Epithelial cell of esophagus (primary cell): ENCODE results near the gene EXOC2.

Experiments
- DNase-seq: peaks from one replicate; pipeline ENCODE4 v3.0.0; 2010; ENCODE audit warnings: low read depth
- H3K4me3 ChIP-seq: 2 replicates; pipeline ENCODE4 v1.5.1; 2011; ENCODE audit warnings: mild to moderate bottlenecking, low read length, control low read depth
- TF ChIP-seq, protein P1 (sequence below): IDR thresholded peaks from 2 replicates; pipeline ENCODE4 v1.5.1; 2011; ENCODE audit warnings: low read depth, mild to moderate bottlenecking, low read length, control low read depth, inconsistent platforms; ENCODE audit not compliant: insufficient read depth; ENCODE audit errors: missing control alignments

The EXOC2 gene

DNA sequence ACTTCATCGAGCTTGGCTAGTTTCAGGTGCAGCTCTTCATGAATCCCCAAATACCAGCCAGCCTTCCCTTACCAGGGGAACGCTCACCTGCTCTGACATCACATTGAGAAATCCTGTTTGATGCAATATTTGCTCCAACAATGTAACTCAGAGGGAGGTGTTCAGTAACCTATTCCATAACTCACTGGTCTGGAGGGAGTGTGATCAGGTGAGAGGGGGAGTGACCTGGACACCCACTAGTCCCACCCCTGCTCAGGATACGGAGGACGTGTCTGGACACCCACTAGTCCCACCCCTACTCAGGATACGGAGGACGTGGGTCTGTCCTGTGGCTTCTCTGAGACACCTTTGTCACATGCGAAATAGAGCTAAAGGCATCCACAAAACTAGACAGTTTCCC, 106.4 kb downstream of the EXOC2 start:
- DNase-seq: peak; percentile 77
- H3K4me3 ChIP-seq: no peak overlapping the region
- TF ChIP-seq, protein P1, sequence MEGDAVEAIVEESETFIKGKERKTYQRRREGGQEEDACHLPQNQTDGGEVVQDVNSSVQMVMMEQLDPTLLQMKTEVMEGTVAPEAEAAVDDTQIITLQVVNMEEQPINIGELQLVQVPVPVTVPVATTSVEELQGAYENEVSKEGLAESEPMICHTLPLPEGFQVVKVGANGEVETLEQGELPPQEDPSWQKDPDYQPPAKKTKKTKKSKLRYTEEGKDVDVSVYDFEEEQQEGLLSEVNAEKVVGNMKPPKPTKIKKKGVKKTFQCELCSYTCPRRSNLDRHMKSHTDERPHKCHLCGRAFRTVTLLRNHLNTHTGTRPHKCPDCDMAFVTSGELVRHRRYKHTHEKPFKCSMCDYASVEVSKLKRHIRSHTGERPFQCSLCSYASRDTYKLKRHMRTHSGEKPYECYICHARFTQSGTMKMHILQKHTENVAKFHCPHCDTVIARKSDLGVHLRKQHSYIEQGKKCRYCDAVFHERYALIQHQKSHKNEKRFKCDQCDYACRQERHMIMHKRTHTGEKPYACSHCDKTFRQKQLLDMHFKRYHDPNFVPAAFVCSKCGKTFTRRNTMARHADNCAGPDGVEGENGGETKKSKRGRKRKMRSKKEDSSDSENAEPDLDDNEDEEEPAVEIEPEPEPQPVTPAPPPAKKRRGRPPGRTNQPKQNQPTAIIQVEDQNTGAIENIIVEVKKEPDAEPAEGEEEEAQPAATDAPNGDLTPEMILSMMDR: no peak

DNA sequence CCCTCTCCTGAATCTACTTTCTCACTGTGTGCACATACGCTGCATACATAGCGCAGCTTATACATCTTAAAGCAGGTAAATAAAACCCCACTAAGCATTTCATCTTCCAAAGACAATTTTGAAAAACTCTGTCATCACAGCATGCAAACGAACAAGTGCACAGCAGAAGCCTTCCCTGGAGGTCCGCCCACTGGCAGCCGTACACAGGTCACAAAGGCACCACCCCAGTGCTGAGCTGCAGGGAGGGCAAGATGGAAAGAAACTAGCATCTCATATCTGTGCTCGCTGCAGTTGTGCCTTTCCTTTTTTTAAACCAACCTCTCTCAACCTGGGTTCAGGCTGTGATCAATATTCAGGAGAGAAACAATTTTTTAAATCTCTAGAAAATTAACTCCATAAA, 109.3 kb downstream of the EXOC2 start:
- no peak for DNase-seq
- H3K4me3 ChIP-seq: no peak overlapping the region
- TF ChIP-seq, protein P1: no peak

DNA sequence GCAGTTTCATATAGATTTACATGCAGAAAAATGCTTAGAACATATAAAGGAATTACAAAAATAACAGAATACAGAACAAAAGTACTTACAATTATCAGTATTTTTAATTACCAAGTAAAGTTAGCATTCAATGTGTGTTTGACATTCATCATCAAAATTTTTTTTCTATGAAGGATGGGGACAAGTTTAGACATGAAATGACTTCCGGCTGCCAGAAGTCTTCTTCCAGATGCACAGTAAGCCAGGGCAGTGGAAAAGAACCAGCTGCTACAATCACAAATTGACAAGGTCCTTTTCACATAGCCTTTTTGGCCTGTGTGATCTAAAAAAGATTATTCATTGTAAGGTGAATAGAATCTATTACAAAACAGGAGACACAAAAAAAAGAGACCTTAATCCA, 109.8 kb downstream of the EXOC2 start:
- TF ChIP-seq, protein P1: no peak
- peak; percentile 77 for DNase-seq
- H3K4me3 ChIP-seq: no peak overlapping the region

DNA sequence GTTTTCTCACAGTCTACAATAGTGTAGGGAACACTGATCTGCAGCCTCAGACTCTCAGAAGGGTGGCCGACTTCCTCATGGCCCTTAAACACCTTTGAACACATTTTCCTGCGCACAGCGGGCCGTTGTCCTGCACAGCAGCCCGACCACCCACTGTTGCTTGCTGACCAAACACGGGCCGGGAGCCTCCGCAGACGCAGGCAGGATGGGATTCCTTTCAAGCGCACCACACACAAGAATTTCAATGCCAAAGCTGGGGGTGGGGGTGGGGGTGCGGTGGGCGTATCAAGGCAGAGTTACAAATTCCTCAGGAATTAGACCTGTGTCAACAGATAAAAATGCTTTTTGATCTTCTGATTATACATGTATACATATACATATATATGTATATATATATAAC, 110.6 kb downstream of the EXOC2 start:
- no peak overlapping the region for H3K4me3 ChIP-seq
- DNase-seq: peak; percentile 26
- TF ChIP-seq, protein P1: no peak

DNA sequence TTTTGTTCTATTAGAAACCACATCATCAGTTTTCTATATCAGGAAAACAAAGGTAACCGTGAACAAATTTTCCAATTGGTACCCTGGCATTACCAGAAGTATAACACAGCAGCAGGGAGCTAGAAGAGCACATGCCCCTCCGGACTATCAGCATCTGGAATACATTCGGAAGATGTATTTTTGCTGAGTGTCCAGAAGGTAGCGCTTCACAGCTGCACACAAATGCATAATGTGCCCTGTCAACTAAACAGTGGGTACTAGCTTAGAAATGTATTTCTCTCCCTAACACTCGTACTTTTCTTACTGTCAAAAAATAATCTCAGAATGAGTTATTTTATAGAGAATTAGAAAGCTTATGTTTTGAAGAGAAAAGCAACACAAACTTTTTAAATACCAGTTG, 113.6 kb downstream of the EXOC2 start:
- TF ChIP-seq, protein P1: peak; percentile 23
- DNase-seq: peak; percentile 21
- no peak overlapping the region for H3K4me3 ChIP-seq

DNA sequence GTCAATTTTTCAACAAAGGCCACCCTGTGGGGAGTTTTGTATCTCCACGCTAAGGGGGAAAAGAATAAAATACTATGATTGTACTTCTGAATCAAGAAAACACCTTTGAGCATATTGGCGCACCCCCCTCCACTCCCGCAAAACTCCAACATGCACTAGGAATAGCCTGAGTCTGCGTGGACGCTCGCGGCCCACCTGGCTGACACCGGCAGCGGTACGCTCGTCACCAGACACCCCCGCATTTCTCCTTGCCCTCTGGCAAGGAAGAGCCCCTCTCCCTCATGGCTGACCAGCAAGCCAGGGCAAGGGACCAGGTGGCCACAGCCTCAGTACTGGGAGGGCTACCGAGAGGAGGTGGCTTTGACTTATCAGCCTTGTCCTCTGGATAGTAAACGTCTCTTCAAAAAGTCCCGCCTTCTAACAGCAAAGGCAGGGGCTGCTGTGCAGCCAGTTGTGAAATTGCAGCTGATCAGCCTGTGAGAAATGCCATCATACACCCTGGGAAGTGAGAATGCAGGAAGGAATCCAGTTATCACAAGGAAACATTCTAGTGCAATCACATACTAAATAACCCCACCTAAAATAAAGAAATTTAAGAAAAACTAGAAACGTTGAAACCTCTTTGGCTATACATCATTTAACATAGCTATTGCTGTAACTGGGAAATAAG, 120.2 kb downstream of the EXOC2 start:
- TF ChIP-seq, protein P1: no peak
- no peak for DNase-seq
- H3K4me3 ChIP-seq: no peak overlapping the region

DNA sequence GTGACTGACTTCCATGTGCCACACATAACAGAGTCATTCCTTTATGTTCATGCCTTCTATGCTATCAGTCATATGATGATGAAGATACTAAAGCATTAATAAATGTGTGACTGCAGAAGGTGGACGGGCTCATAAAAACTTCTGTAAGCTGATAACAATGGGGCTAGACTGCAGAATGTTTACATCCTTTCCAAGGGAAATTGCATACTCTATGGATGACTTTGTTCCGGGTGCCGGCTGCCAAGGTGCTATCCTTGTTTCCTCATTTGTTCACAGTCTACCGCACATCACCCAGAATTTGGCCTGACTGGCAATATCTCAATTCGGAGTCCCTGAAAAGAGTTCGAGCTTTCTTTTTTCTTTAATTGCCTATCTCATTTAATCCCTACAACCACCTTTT, 121.0 kb downstream of the EXOC2 start:
- no peak for DNase-seq
- H3K4me3 ChIP-seq: no peak overlapping the region
- TF ChIP-seq, protein P1: no peak
